Measurements from ENCODE around the gene ZNF600. TPM values are rescaled to one million over a fixed set of nuclear protein-coding genes. Genes with fewer than 3 reads are reported as not detected.
"Not testable (repeated sequence)": the region's sequence is repeated elsewhere in the genome, so short reads cannot be mapped to it uniquely, and the experiment has no call there.

ZNF600 gene
- total RNA-seq, 1 experiment from 2014 or later = 21.1 TPM

- Histone ChIP-seq H3K9me3 (peaks cover 3% of the 10 kb centered on the region; the same call in 1 of the 2 replicates), H3K4me1 (peaks cover 5% of the 10 kb centered on the region; the same call in 1 of the 2 replicates), H3K4me3 (ENCODE audit: low read depth, low read length) (no peak overlapping the region), H3K36me3 (ENCODE audit: control insufficient read depth, insufficient read depth, low read length) (no peaks in the 10 kb centered on the region), H3K27me3 (replicated peaks; ENCODE audit: control insufficient read depth, insufficient read depth, low read length) (no peaks in the 10 kb centered on the region)
- no peaks in the 10 kb centered on the region for H3K27me3 Mint-ChIP-seq (ENCODE audit: insufficient read depth, unreplicated experiment)
- no TSS peak for BruUV-seq (replicated peaks)
- no peak for TF ChIP-seq CTCF (IDR thresholded peaks at IDR 0.05; ENCODE audit: insufficient read depth in 1 of 2, low read depth in 1 of 2, low read length in 1 of 2, severe bottlenecking in 1 of 2, unreplicated experiment in 1 of 2)
- H3K36me3 Mint-ChIP-seq (ENCODE audit: insufficient read depth, unreplicated experiment) = no peaks in the 10 kb centered on the region
- no peak overlapping the region for H3K4me3 Mint-ChIP-seq (ENCODE audit: unreplicated experiment)
- intact Hi-C loops (cut with micrococcal nuclease; ENCODE audit: unreplicated experiment) = loop anchor here (10.0 kb wide), 1 partner anchor 505 kb away; no protein-coding TSS in a partner anchor
- ChIA-PET POLR2A (no interaction called here), CTCF (no interaction called here)
- H3K4me1 Mint-ChIP-seq (ENCODE audit: low read depth, unreplicated experiment) = peaks cover 6% of the 10 kb centered on the region
- no peak for DNase-seq
- no peak overlapping the region for H3K27ac Mint-ChIP-seq (ENCODE audit: unreplicated experiment)
- H3K9me3 Mint-ChIP-seq (ENCODE audit: unreplicated experiment) = peaks cover 13% of the 10 kb centered on the region
Observed at GRCh38 chr19:52749780-52750179, 36.8 kb downstream of the ZNF600 start.

- intact Hi-C loops (cut with micrococcal nuclease; ENCODE audit: unreplicated experiment) = loop anchor here (1.0 to 10.0 kb wide), 2 partner anchors 110 to 504 kb away; partner anchors contain the start of gene ZNF83
- Mint-ChIP-seq H3K27ac (ENCODE audit: unreplicated experiment) (no peak overlapping the region), H3K9me3 (ENCODE audit: unreplicated experiment) (peaks cover 20% of the 10 kb centered on the region), H3K36me3 (ENCODE audit: insufficient read depth, unreplicated experiment) (no peaks in the 10 kb centered on the region), H3K27me3 (ENCODE audit: insufficient read depth, unreplicated experiment) (no peaks in the 10 kb centered on the region), H3K4me3 (ENCODE audit: unreplicated experiment) (no peak overlapping the region), H3K4me1 (ENCODE audit: low read depth, unreplicated experiment) (peaks cover 6% of the 10 kb centered on the region)
- no peaks in the 10 kb centered on the region for H3K27me3 ChIP-seq (replicated peaks; ENCODE audit: control insufficient read depth, insufficient read depth, low read length)
- peaks cover 6% of the 10 kb centered on the region; the same call in 1 of the 2 replicates for H3K9me3 ChIP-seq
- no TSS peak for BruUV-seq (replicated peaks)
- ChIA-PET POLR2A (no interaction called here), CTCF (no interaction called here)
- no peak overlapping the region for H3K4me3 ChIP-seq (ENCODE audit: low read depth, low read length)
- TF ChIP-seq CTCF (IDR thresholded peaks at IDR 0.05; ENCODE audit: insufficient read depth in 1 of 2, low read depth in 1 of 2, low read length in 1 of 2, severe bottlenecking in 1 of 2, unreplicated experiment in 1 of 2) = peak; percentile 16 to 41
- DNase-seq = peak in 1 of 2 experiments; percentile 50
- H3K4me1 ChIP-seq = peaks cover 5% of the 10 kb centered on the region; the same call in 1 of the 2 replicates
- H3K36me3 ChIP-seq (ENCODE audit: control insufficient read depth, insufficient read depth, low read length) = no peaks in the 10 kb centered on the region
Observed at GRCh38 chr19:52748336-52748950, 38.1 kb downstream of the ZNF600 start.

- BruUV-seq (replicated peaks); H3K27me3 Mint-ChIP-seq (ENCODE audit: insufficient read depth, unreplicated experiment); H3K9me3 ChIP-seq; H3K4me3 ChIP-seq (ENCODE audit: low read depth, low read length); POLR2A ChIA-PET; H3K27ac Mint-ChIP-seq (ENCODE audit: unreplicated experiment); H3K36me3 ChIP-seq (ENCODE audit: control insufficient read depth, insufficient read depth, low read length); CTCF ChIA-PET; H3K4me3 Mint-ChIP-seq (ENCODE audit: unreplicated experiment); H3K36me3 Mint-ChIP-seq (ENCODE audit: insufficient read depth, unreplicated experiment); H3K27me3 ChIP-seq (replicated peaks; ENCODE audit: control insufficient read depth, insufficient read depth, low read length); DNase-seq: not testable (repeated sequence)
- Mint-ChIP-seq H3K4me1 (ENCODE audit: low read depth, unreplicated experiment) (peaks cover 21% of the 10 kb centered on the region), H3K9me3 (ENCODE audit: unreplicated experiment) (peaks cover 29% of the 10 kb centered on the region)
- intact Hi-C loops (cut with micrococcal nuclease; ENCODE audit: unreplicated experiment) = loop anchor here (10.0 kb wide), 1 partner anchor 501 kb away; no protein-coding TSS in a partner anchor
- H3K4me1 ChIP-seq = peaks cover 21% of the 10 kb centered on the region
Observed at GRCh38 chr19:52745919-52746318, 40.7 kb downstream of the ZNF600 start.

Data from Caco-2 (cell line).